GM21447 (cell line): ENCODE data around the gene FABP1.

Experiments used
- ATAC-seq: cut with Tn5 transposase; IDR thresholded peaks from one replicate; pipeline ENCODE4 v1.9.1; 2021; ENCODE audit not compliant: unreplicated experiment

The FABP1 gene

GRCh38 chr2:88127888-88128653 is at the start of gene FABP1:
Gene FABP1 (minus strand): TSS chr2:88128062. CDS start chr2:88128017, 45 bp downstream.
- no peak for ATAC-seq

- ATAC-seq, result no peak
Observed at GRCh38 chr2:88177556-88177955, 49.7 kb upstream of the FABP1 start.

DNA sequence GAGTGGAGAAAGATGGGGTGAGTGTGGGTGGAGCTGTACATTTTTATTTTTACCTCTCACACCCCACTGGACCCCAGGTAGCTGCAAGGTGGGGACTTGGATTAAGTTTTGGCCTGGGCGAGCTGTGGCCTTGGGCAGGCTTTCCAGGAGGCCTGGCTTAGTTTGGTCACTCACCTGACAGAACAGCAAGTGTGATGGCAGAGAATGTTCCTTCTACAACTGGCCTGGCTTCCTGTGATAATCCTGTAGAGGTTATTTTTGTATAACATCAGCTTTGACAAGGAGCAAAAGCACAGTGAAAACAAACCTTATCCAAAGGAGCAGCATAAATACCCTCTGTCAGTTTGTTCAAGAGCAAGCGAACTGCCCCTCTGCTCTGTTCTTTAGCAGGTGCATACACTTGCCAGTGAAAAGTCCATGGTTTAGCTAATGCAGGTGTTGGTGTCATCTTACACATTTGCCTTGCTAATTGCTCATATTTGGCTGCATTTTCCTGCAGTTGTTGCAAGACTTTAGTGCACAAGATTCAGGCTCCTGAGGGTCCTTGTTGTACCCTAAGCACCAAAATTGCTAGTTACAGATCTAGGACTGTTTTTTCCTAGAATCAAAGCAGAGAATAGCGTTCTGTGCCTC is 48.6 kb upstream of the FABP1 start:
- no peak for ATAC-seq

DNA sequence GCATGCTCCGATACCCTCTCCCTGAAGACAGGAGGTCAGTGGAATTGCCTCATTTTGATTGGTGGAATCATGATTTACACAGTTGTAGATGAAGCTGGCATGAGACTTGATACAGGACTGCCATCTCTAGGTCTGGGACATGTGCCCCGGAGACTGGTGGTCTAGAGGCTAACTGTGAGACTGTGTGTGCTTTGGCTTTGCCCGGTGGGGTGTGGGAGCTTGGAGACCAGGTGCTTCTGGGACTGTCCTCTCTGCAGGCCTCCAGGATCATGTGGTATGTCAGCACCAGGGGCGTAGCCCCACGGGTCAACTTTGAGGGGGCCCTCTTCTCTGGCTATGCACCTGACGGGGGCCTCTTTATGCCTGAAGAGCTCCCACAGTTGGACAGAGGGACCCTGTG is 45.0 kb upstream of the FABP1 start:
- no peak for ATAC-seq

DNA sequence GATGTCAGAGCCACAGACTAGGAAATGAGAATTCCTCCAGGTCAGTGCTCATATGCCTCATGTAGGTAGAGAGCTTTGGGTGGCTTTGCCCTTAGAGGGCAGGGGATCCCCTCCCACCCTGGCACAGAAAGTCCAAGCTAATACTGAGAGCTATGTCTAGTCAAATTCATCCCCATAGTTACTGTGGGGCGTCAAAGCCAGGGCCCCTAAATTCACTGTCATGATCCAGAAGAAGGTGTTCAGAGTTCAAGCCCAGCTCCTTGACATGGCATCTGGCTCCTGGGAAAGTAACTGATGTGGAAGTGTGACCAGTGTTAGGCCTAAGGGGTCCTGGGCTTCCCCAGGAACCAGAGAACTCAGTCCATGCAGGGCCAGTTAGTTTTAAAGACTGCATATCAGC is 44.1 kb upstream of the FABP1 start:
- no peak for ATAC-seq

GRCh38 chr2:88170472-88170892 is 42.6 kb upstream of the FABP1 start:
- ATAC-seq, result no peak

DNA sequence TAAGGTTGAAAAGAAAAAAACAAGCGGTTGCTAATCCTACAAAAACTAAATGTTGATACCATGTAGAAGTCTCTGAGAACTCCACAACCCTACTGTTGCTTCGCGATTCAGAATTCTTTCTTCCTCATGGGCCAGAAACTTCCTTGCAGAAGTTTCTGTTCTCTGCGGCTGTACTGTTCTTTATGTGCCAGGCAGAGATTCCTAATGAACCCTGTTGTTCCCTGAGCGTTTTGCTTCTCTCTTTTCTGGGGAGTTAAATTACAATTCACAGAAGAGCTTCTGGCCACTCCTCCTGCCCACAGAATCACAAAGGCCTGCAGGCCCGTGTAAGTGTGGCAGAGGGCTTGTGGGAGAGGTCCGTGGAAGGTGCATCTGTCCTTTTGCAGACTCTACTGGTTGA is 40.5 kb upstream of the FABP1 start:
- ATAC-seq, result no peak

GRCh38 chr2:88167740-88168139 is 39.9 kb upstream of the FABP1 start:
- ATAC-seq, result no peak

DNA sequence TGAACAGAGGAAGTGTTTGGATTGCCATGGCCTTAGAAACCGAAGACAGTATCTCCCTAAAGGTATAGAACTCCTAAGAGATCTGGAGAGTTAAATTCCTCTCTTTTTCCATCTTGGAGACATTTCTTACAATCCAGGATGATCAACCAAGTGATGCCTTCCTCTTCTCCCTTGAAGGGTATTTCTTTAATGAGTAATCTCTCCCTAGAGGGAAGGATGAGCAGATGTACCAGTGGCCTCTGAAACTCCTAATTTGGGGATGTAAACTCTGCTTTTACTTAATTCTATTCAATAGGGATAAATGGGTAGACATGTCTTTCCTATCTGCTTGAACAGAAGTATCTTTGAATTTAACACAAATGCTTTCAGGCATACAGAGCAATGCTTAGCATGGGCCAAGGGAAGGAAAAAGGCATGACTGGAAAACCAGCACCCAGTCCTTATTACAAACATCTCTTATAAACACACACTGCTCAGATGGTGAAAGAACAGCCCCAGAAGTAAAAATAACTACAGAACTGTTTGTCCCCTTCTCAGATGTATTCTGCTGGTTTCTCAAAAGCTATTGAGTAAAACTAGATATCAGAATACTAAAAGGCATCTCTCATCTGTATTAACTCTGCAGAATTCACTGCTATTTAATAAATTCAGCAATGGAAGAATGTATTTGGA is 37.6 kb upstream of the FABP1 start:
- no peak for ATAC-seq

DNA sequence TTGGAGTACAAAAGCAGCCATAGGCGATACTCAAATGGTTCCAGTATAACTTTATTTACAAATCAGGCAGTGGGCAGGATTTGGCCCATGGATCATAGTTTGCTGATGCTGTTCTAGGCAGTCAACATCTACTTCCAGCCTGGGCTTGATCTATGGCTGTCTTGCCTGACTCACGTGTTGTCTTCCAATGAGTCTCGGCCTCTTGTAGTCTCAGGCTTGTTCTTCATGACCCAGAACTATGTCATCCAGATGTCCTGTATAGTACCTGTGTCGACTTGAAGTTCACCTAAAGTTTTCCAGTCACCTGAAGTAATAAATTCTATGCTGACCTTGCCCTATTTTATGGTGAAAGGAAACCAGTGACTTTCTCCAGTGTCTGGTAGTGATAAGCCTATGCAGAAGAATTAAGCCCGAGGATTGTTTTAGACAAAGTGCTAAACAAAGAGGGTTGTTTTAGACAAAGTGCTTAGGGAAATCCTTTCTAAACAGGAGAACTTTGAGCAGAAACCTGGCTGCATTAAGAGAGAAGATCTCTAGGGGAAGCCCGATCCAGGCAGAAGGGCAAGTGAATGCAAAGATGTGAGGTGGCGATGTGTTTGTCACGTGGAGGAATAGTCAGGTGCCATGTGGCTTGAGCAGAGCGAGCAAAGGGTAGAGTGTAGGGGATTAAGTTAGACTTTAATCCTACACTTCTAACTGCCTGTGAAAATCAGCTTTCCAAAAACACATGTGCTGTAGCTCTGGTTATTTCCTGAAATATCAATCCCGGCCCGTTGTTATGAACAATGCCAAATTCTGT is 33.8 kb upstream of the FABP1 start:
- ATAC-seq, result no peak

- ATAC-seq, result no peak
Observed at GRCh38 chr2:88160517-88160916, 32.7 kb upstream of the FABP1 start.

DNA sequence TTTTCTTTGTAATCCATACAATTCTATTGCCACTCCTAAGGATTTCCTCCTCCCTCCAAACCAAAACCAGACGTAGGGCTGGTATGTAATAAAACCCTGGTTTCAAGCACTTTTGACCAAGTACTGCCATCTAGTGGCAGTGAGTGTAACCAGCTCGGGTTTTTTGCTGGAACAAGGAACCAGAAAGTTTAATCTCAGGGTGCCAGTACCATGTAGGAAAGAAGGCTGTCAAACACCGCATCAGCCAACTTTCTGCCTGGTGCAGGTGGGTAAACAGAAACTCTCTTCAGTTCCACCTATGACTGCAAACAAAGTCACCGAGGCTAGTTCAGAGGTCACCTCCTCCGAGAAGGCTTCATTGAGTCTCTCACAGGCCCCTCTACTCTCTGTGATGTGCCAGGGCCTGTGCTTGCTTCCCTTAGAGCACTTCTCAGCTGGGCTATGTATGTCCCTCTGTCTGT is 32.1 kb upstream of the FABP1 start:
- ATAC-seq, result no peak

- no peak for ATAC-seq
Observed at GRCh38 chr2:88159481-88159880, 31.6 kb upstream of the FABP1 start.

DNA sequence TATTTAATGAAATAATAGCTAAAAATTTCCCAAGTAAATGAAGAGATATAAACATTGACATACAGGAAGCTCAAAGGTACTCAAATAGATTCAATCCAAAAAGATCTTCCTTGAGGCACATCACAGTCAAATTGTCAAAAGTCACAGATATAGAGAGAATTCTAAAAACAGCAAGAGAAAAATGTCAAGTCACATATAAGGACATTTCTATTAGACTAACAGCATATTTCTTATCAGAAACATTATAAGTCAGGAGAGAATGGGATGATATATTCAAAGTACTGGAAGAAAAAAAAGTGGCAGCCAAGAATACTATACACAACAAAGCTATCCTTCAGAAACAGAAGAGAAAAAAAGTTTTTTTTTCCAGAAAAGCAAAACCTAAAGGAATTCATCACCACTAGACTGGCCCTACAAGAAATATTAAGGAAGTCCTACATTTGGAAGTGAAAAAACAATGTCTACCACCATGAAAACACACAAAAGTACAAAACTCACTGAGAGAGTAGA is 21.1 kb upstream of the FABP1 start:
- ATAC-seq, result no peak

DNA sequence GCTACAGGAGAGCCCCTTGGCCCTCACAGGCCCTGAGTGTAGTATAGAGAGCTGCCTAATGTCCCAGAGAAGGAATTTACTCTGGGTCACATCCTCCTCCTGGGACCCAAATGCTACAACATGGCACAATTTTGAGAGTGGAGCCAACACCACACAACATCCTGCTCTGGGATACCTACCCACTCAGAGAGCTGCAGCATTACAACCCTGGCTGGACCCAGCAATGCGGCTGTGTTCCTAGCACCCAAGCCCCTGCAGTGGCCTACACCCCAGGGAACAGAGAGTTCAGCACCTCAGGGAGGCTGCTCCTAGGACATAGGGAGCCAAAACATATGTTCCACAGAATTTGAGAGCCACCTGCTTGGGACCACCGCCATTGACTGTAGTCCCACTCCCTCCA is 19.3 kb upstream of the FABP1 start:
- no peak for ATAC-seq

DNA sequence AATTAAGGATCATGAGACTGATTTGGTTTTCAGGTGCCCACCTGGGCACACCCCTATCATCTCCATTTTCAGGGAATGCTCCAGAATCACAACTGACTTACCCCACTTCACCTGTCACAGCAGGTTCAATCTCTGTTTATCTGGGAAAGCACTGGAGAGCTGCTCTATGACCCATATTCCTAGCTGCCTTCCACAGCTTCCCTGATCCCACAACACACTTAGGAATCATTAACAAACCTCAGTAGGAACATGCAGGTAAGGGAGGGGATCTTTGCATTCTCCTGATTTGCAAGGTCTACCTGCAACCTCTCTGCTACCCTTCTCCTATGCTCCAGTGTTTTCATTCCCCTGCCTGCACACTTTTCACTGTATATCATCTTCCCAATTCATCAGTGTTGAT is 18.7 kb upstream of the FABP1 start:
- no peak for ATAC-seq

- ATAC-seq, result no peak
Observed at GRCh38 chr2:88144914-88145497, 17.1 kb upstream of the FABP1 start.

- no peak for ATAC-seq
Observed at GRCh38 chr2:88144271-88144670, 16.4 kb upstream of the FABP1 start.

DNA sequence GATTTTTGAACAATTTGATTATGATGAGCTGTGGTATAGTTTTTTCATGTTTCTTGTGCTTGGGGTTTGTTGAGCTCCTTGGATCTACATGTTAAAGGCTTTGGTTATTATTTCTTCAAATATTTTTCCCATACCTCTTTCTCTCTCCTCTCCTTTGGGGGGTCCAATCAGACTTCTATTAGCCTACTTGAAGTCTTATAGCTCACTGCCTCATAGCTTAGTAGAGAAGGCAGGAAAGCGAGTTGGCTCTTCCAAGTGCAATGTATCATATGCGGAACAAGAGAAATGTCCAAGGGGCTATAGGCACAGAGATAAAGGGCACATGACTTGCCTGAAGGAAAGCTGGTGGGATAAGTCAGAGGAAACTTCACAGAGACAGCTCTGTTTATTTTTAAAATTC is 14.1 kb upstream of the FABP1 start:
- ATAC-seq, result no peak

DNA sequence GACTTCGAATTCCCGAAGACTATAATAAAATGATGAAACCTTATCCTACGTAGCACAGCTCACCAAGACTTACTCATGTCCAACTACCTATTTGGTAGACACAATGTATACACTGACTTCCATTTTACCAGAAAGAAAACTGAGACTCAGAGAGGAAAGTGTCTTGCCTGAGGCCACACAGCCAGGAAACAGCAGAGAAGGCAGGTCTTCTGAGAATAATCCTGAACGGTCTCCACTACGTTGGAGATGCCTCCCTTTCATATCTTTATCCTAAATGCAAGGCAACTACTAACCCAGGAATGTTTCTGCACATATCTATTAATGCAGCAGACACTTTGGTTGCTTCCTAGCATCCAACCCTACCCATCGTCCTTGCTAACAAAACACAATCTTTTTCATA is 11.9 kb upstream of the FABP1 start:
- no peak for ATAC-seq
